Thyroid gland (tissue), 4 donors: ENCODE measurements around the gene DCDC1.

Experiments
- CTCF ChIP-seq, 6 experiments: fragments of 200-600 bp in 3 of 6; fragments of 450-650 bp in 3 of 6; sonication (generic) in 3 of 6; IDR thresholded peaks; one replicate each; pipeline ENCODE4 v1.5.1; 2016 to 2019; ENCODE audit warnings: antibody characterized with exemption in 6 of 6, mild to moderate bottlenecking in 2 of 6, inconsistent platforms in 1 of 6, moderate library complexity in 1 of 6
- POLR2A ChIP-seq, 2 donors: fragments of 450-650 bp; IDR thresholded peaks; one replicate each; pipeline ENCODE4 v1.6.1; 2017; ENCODE audit warnings: antibody characterized with exemption in 2 of 2, mild to moderate bottlenecking in 2 of 2, moderate library complexity in 1 of 2

- no peak for TF ChIP-seq CTCF (IDR thresholded peaks at IDR 0.05)
- TF ChIP-seq POLR2A (IDR thresholded peaks at IDR 0.05), result no peak
Measured at GRCh38 chr11:30893318-30893717, 476.2 kb downstream of the DCDC1 start.
